Measurements from ENCODE around the gene GIMAP5.
A peak's percentile ranks its signal among the peaks of the same experiment; 100 is the strongest.

DNA sequence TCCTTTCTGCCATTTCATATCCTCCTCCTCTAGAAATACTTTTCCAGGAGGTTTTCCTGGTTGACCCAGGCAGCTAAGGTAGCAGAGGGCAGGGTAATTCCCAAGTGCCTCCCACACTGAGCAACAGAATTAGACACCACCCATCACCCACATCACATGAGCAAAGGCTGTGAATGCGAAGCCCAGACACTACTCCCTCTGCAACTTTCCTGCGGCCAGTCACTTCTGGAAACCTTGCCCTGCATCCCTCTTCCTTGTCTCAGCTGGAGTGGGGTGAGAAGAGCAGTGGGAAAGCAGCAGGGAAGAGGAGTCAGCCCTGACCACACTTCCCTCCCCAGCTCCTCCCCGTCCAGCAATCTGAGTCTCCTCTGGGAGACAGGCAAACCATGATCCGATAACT lies 47.7 kb downstream of the GIMAP5 start:
- TF ChIP-seq CTCF (IDR thresholded peaks at IDR 0.05) (no peak), POLR2AphosphoS5 (IDR thresholded peaks at IDR 0.05) (peak in 2 of 3 donors; percentile 65 to 82)
